Iris pigment epithelial cell (primary cell): ENCODE data around the gene PDGFRB.

Source experiments
- DNase-seq: peaks from one replicate; pipeline ENCODE4 v3.0.0-alpha.2; 2011; ENCODE audit warnings: low read depth

The PDGFRB gene

GRCh38 chr5:150181766-150182545 lies 26.3 kb upstream of the PDGFRB start:
- DNase-seq = no peak

- peak; percentile 81 for DNase-seq
These were observed 25.4 kb upstream of the PDGFRB start for GRCh38 chr5:150181027-150181426.

GRCh38 chr5:150180241-150181026 lies 24.8 kb upstream of the PDGFRB start:
- DNase-seq = peak; percentile 18

GRCh38 chr5:150179019-150179620 lies 23.5 kb upstream of the PDGFRB start:
- DNase-seq = no peak

GRCh38 chr5:150178262-150178661 lies 22.6 kb upstream of the PDGFRB start:
- DNase-seq = no peak

- no peak for DNase-seq
These were observed 22.1 kb upstream of the PDGFRB start for GRCh38 chr5:150177721-150178120.

- DNase-seq = no peak
These were observed 21.3 kb upstream of the PDGFRB start for GRCh38 chr5:150176745-150177477.

GRCh38 chr5:150175536-150175935 lies 19.9 kb upstream of the PDGFRB start:
- no peak for DNase-seq

GRCh38 chr5:150175076-150175475 lies 19.4 kb upstream of the PDGFRB start:
- no peak for DNase-seq

- no peak for DNase-seq
These were observed 18.6 kb upstream of the PDGFRB start for GRCh38 chr5:150174285-150174684.

GRCh38 chr5:150173161-150173560 lies 17.5 kb upstream of the PDGFRB start:
- DNase-seq = no peak

- DNase-seq = no peak
These were observed 16.9 kb upstream of the PDGFRB start for GRCh38 chr5:150172556-150172955.

GRCh38 chr5:150172145-150172544 lies 16.5 kb upstream of the PDGFRB start:
- peak; percentile 61 for DNase-seq

GRCh38 chr5:150168864-150169263 lies 13.2 kb upstream of the PDGFRB start:
- no peak for DNase-seq

GRCh38 chr5:150167908-150168307 lies 12.3 kb upstream of the PDGFRB start:
- no peak for DNase-seq

GRCh38 chr5:150167512-150167850 lies 11.8 kb upstream of the PDGFRB start:
- DNase-seq = no peak

- DNase-seq = no peak
These were observed 11.2 kb upstream of the PDGFRB start, which contains the start of gene CDX1 for GRCh38 chr5:150166650-150167511. CDX1 (plus strand) TSS chr5:150166778; CDS start chr5:150166877, 99 bp downstream.

GRCh38 chr5:150166037-150166649 lies 10.5 kb upstream of the PDGFRB start:
- no peak for DNase-seq

- no peak for DNase-seq
These were observed 8.8 kb upstream of the PDGFRB start for GRCh38 chr5:150164211-150164980.

GRCh38 chr5:150163547-150164059 lies 8.0 kb upstream of the PDGFRB start:
- DNase-seq = no peak
